CD4-positive, alpha-beta T cell treated with Interferon gamma for 1 hour (primary cell): Measurements from ENCODE around the gene GCNA.
"Not testable (repeated sequence)": the region's sequence is repeated elsewhere in the genome, so short reads cannot be mapped to it uniquely, and the experiment has no call there.

Experiments used
- DNase-seq: peaks from one replicate; pipeline ENCODE4 v3.0.0-alpha.2; 2020

The GCNA gene

GRCh38 chrX:71644406-71644805, 66.2 kb downstream of the GCNA start:
- not testable (repeated sequence) for DNase-seq

GRCh38 chrX:71650333-71650969, 72.2 kb downstream of the GCNA start:
- DNase-seq, result no peak

GRCh38 chrX:71652405-71652804, 74.2 kb downstream of the GCNA start:
- peak; percentile 24 for DNase-seq

- DNase-seq, result no peak
Observed at GRCh38 chrX:71653344-71653743, 75.1 kb downstream of the GCNA start.

- DNase-seq, result no peak
Observed at GRCh38 chrX:71657267-71657666, 79.0 kb downstream of the GCNA start.

- DNase-seq, result no peak
Observed at GRCh38 chrX:71659342-71659741, 81.1 kb downstream of the GCNA start.

GRCh38 chrX:71659959-71660358, 81.7 kb downstream of the GCNA start:
- no peak for DNase-seq

GRCh38 chrX:71660562-71661416, 82.6 kb downstream of the GCNA start:
- DNase-seq, result no peak

GRCh38 chrX:71661919-71662318, 83.7 kb downstream of the GCNA start:
- DNase-seq, result no peak

- not testable (repeated sequence) for DNase-seq
Observed at GRCh38 chrX:71662654-71663053, 84.4 kb downstream of the GCNA start.
